GM12874 (cell line): ENCODE results near the gene SEL1L2.

Experiments used
- CTCF ChIP-seq: IDR thresholded peaks from 2 replicates; pipeline ENCODE4 v1.5.1; 2011; ENCODE audit warnings: low read depth, mild to moderate bottlenecking, control low read depth, low read length, moderate library complexity; ENCODE audit not compliant: insufficient read depth

Gene SEL1L2

DNA sequence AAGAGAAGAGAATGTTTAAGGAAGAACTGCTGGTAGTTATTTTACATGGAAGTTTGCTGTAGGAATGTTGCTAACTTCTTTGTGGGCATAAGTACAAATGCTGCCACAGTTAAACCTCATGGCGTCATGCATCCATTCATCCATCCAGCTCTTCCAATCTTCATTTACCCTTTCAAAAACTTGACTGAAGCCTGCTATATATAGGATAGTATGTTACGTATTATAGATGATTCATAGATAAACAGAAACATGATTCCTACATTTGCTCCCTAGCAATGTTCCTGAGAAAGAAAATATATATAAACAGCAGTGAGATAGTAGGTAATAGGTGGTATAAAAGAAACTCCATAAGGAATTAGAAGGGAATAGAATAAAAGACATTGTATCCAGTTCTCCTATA is 111.8 kb downstream of the SEL1L2 start:
- no peak for TF ChIP-seq CTCF

DNA sequence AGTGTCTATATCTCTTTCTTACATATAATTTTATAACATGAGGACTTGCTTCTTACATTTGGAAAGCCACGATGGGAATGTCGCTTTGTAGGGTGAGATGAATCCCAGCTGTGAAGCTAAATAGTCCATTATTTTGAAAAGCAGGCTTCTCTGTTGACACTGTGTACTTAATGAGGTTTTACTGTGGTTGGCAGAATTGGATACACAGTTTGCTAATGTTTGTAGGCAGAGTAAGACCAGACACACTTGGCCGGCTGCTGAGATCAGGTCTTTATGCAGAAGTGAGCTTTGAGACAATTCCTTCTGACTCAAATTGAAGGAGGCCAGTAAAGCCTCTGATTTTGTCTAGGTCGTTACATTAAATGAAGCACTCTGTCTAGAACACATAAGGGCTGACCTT is 112.6 kb downstream of the SEL1L2 start:
- no peak for TF ChIP-seq CTCF

DNA sequence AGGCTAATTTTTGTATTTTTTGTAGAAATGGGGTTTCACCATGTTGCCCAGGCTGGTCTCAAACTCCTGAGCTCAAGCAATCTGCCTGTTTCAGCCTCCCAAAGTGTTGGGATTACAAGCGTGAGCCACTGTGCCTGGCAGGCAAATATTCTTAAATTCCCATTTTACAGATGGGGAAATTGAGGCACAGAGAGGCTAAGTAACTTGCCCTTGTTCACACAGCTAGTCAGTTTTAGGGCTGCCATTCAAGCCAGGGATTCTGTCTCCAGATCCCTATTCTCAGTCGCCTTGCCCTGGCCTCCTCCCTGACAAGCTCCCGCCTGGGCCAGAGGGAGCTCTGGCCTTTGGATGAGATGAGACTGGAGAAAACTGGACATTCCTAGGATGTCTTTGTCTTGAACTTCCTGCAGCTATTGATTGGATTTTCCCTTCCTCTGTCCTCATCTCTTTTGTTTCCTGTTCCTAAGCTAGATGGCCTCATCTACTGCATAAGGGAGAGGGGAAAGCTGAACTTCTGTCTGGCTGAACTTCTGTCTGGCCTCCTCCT is 115.1 kb downstream of the SEL1L2 start:
- TF ChIP-seq CTCF: no peak

DNA sequence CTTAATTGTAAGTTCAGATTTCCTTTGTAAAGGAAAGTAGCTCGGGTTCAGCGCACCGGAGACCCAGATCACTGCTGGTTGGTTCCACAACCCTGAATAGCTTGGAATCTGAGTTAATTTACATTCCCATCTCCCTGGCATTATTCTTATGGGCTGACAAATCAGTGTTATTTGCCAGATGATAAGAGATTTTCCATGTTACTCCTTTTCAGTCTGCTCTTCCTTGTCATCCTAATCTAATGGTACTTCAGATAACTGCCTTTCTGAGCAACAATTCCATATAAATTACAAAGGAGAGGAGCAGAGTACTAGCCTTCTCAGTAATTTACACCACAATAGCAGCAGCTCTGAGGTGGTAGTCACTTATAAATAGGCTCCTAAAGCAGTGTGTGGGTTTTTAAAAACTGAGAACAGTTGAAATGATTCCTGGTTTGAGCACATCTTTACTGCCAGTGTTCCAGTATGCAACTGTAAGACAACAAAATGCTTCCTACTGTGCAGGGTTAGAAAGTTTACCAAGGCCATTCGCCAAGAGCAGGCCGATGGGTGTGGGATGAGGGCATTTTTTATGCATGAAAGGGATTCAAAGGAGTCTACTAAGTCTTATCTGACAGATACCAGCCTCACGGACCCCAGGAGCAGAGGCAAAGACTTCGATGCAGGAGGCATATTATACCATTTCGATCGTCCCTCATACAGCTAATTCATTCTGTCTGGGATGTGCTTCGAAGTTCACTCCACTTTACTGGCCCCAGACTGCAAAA is 115.8 kb downstream of the SEL1L2 start:
- TF ChIP-seq CTCF: no peak

DNA sequence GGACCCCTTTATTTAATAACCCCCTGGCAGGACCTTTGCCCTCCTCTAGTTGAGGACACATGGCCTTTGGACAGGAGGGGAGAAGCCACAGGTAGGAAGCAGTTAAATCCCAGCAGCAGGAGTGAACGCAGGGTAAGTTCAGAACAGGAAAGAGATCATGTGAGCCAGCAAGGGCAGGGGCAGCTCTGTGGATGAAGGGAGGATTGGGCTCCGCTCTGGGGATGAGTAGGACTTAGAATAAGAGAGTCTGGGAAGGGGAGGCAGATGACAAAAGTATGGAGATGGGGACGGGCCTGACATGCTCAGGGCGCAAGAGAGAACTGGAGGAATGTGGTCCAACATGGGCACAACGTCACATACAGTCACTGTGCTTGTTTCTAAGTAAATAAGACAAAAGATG is 116.6 kb downstream of the SEL1L2 start:
- TF ChIP-seq CTCF: no peak

DNA sequence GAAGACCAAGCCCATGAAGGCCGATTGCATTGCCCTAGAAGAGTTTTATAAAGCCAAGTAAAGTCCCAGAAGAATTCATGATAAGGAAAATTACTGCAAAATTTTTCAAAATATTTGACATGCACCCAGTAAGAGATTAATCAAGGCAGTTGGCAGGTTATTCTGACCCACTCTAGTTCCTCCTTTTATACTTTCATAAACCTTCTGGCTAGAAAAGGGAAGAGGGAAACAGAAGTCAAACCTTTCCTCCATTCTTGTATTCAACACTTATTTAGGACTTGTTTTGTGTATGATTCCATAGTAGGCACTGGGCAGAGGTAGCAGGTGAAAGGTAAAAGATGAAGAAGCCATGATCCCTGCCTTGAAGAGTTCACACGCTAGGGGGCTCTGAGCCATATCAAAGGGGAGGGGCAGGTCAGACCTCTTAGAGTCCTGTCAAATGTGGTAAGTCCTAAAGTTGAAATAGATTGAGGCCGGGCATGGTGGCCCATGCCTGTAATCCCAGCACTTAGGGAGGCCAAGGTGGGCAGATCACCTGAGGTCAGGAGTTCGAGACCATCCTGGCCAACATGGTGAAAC is 120.2 kb downstream of the SEL1L2 start:
- TF ChIP-seq CTCF: no peak

DNA sequence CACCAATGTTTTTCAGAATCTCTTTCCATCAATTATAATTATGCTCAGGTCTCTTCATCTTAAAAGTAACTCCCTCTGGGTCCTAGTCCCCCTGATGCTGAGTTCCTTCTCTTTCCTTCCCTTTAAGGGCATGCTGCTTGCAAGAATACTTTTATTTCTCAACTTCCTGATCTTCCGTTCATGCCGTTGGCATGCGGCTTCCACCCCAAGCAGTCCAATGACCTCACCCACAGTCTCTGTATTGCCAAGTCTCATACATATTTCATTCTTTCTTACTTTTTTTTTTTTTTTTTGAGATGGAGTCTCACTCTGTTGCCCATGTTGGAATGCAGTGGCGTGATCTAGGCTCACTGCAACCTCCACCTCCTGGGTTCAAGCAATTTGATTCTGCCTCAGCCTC is 122.1 kb downstream of the SEL1L2 start:
- TF ChIP-seq CTCF: no peak
